DOHH2 (cell line): Measurements from ENCODE around the gene KCNQ1.

Experiments
- H3F3A ChIP-seq: fragments of 200-600 bp; sonication (generic), shearing (Covaris generic); 2 replicates; pipeline ENCODE4 v1.6.0; 2016; ENCODE audit warnings: antibody characterized with exemption, mild to moderate bottlenecking; ENCODE audit not compliant: control insufficient read depth, insufficient read depth
- H3K27ac ChIP-seq: fragments of 200-600 bp; sonication (generic); 2 replicates; pipeline ENCODE4 v1.5.1; 2014; ENCODE audit warnings: low read depth, mild to moderate bottlenecking, low read length, moderate library complexity
- H3K27me3 ChIP-seq: fragments of 200-600 bp; sonication (generic); 2 replicates; pipeline ENCODE4 v1.6.1; 2014; ENCODE audit warnings: mild to moderate bottlenecking, low read length, mixed read lengths; ENCODE audit not compliant: control insufficient read depth
- H3K36me3 ChIP-seq: fragments of 200-600 bp; sonication (generic); 2 replicates; pipeline ENCODE4 v1.6.1; 2014; ENCODE audit warnings: mild to moderate bottlenecking, low read length, moderate library complexity, mixed read lengths; ENCODE audit not compliant: control insufficient read depth
- H3K4me1 ChIP-seq: fragments of 200-600 bp; sonication (generic); 2 replicates; pipeline ENCODE4 v1.6.1; 2014; ENCODE audit warnings: mild to moderate bottlenecking, low read length, mixed read lengths; ENCODE audit not compliant: control insufficient read depth
- H3K4me2 ChIP-seq: fragments of 200-600 bp; sonication (generic); 2 replicates; pipeline ENCODE4 v1.6.0; 2014; ENCODE audit warnings: mild to moderate bottlenecking, low read length, moderate library complexity
- H3K4me3 ChIP-seq: fragments of 200-600 bp; sonication (generic); 2 replicates; pipeline ENCODE4 v1.5.1; 2014; ENCODE audit warnings: mild to moderate bottlenecking, low read length, mixed read lengths
- H3K79me2 ChIP-seq: fragments of 200-600 bp; sonication (generic); 2 replicates; pipeline ENCODE4 v1.6.1; 2014; ENCODE audit warnings: mild to moderate bottlenecking, low read length, mixed read lengths; ENCODE audit not compliant: control insufficient read depth
- H3K9me2 ChIP-seq: fragments of 200-600 bp; sonication (generic); replicated peaks from 2 replicates; pipeline ENCODE4 v1.6.1; 2014; ENCODE audit warnings: mild to moderate bottlenecking, low read length, mixed read lengths; ENCODE audit not compliant: control insufficient read depth
- H3K9me3 ChIP-seq: fragments of 200-600 bp; sonication (generic); 2 replicates; pipeline ENCODE4 v1.6.1; 2014; ENCODE audit warnings: antibody characterized with exemption, low read length, mixed read lengths; ENCODE audit not compliant: control insufficient read depth, insufficient read depth
- H4K20me1 ChIP-seq: fragments of 200-600 bp; sonication (generic); 2 replicates; pipeline ENCODE4 v1.6.0; 2014; ENCODE audit warnings: low read depth, mild to moderate bottlenecking, antibody characterized with exemption, low read length, moderate library complexity; ENCODE audit not compliant: control insufficient read depth, insufficient read depth
- EZH2phosphoT487 ChIP-seq: fragments of 200-600 bp; sonication (generic); IDR thresholded peaks from 2 replicates; pipeline ENCODE4 v1.6.1; 2017; ENCODE audit warnings: borderline replicate concordance, mild to moderate bottlenecking, antibody characterized with exemption, low read length, moderate library complexity, mixed read lengths
- TF ChIP-seq, protein P1 (sequence below): fragments of 200-600 bp; sonication (generic); IDR thresholded peaks from one replicate; pipeline ENCODE4 v1.5.1; 2014; ENCODE audit warnings: antibody characterized with exemption, mild to moderate bottlenecking, low read depth, low read length; ENCODE audit not compliant: poor library complexity, severe bottlenecking

Gene KCNQ1

DNA sequence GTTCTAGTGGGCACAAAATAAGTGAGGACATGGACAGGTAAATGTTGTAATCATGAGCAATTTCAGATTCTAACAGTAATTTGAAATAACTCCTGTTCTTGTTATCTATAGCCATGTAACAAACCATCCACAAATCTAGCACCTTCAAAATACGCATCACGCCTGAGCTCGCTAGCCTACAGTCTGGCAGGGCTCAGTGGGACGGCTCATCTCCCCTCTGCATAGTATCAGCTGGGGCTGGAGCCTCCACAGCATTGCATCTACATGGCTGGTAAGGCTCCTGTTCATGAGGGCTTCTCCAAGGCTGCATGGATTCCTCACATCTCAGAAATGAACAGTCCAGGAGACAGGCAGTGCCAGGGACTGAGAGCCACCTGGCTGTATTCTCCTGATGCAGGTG lies 112.6 kb downstream of the KCNQ1 start:
- H3K4me2 ChIP-seq: no peak overlapping the region
- no peak overlapping the region for H3K4me3 ChIP-seq
- no peaks in the 10 kb centered on the region for H3K9me3 ChIP-seq
- H3K9me2 ChIP-seq: no peaks in the 10 kb centered on the region
- no peak overlapping the region for H3K27ac ChIP-seq
- no peaks in the 10 kb centered on the region for H3F3A ChIP-seq
- no peaks in the 10 kb centered on the region for H3K36me3 ChIP-seq
- no peaks in the 10 kb centered on the region for H4K20me1 ChIP-seq
- TF ChIP-seq, protein P1, sequence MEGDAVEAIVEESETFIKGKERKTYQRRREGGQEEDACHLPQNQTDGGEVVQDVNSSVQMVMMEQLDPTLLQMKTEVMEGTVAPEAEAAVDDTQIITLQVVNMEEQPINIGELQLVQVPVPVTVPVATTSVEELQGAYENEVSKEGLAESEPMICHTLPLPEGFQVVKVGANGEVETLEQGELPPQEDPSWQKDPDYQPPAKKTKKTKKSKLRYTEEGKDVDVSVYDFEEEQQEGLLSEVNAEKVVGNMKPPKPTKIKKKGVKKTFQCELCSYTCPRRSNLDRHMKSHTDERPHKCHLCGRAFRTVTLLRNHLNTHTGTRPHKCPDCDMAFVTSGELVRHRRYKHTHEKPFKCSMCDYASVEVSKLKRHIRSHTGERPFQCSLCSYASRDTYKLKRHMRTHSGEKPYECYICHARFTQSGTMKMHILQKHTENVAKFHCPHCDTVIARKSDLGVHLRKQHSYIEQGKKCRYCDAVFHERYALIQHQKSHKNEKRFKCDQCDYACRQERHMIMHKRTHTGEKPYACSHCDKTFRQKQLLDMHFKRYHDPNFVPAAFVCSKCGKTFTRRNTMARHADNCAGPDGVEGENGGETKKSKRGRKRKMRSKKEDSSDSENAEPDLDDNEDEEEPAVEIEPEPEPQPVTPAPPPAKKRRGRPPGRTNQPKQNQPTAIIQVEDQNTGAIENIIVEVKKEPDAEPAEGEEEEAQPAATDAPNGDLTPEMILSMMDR: no peak
- TF ChIP-seq EZH2phosphoT487: no peak
- H3K4me1 ChIP-seq: no peaks in the 10 kb centered on the region
- no peaks in the 10 kb centered on the region for H3K79me2 ChIP-seq
- H3K27me3 ChIP-seq: no peaks in the 10 kb centered on the region

DNA sequence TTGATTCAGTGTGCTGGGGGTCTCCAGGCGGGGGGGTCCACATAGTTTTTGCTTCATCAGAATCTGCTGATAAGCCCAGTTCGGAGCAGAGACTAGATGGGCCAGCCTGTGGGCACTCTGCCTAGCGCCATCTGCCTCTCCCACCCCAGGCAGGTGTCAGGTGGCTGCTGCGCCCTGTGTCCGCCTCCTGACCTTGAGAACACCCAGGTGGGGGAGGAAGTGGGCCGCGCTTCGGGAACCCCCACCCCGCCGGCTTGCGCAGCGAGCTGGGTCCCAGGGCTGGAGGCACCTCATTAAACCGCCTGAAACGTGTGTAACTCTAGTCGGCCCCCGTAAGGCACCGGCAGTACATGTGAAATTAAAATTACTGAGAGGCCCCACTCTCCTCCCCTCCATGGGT lies 113.6 kb downstream of the KCNQ1 start:
- Histone ChIP-seq H3K9me2 (no peaks in the 10 kb centered on the region), H3K27me3 (no peaks in the 10 kb centered on the region), H3K4me1 (no peaks in the 10 kb centered on the region)

DNA sequence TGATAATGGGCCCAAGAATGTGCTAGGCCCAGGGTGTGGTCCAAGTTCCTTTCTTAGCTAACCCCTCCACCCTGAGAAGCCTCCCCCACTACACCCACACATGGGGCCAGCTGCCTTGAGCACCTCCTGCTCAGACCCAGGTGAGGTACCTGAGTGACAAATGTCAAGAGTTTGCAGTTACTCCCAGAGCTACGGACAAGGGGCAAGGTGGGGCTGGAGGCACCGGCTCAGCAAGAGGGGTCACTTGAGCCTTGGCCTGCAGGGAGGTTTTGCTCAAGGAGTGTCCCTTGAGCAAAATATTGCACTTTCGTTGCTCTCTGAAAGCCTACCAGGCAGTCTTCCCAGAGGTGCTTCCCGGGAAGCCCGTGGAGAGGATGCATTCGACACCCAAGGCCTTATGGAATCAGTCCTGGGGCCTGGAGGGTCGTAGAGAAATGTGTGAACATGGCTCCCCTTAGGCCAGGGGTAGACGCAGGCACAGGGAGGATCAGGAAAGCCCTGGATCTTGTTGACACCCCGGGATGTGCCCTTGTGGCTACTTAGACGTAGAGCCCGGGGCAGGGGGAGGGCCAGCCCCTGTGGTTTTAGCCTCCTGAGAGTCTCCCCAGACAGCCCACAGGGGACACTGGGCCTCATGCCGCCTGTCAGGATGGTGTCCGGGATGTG lies 114.2 kb downstream of the KCNQ1 start:
- Histone ChIP-seq H3K4me3 (no peak overlapping the region), H3K36me3 (no peaks in the 10 kb centered on the region), H4K20me1 (no peaks in the 10 kb centered on the region), H3K4me1 (no peaks in the 10 kb centered on the region), H3K9me2 (no peaks in the 10 kb centered on the region), H3K79me2 (no peaks in the 10 kb centered on the region), H3K4me2 (no peak overlapping the region), H3K27ac (no peak overlapping the region), H3F3A (no peaks in the 10 kb centered on the region), H3K9me3 (no peaks in the 10 kb centered on the region), H3K27me3 (no peaks in the 10 kb centered on the region)
- no peak for TF ChIP-seq EZH2phosphoT487
- TF ChIP-seq, protein P1: no peak

More for the DNA sequence above, 113.6 kb downstream of the KCNQ1 start:
- no peaks in the 10 kb centered on the region for H3F3A ChIP-seq
- no peak overlapping the region for H3K27ac ChIP-seq
- H4K20me1 ChIP-seq: no peaks in the 10 kb centered on the region
- no peak for TF ChIP-seq EZH2phosphoT487
- TF ChIP-seq, protein P1: no peak
- H3K4me3 ChIP-seq: no peak overlapping the region
- H3K9me3 ChIP-seq: no peaks in the 10 kb centered on the region
- no peaks in the 10 kb centered on the region for H3K36me3 ChIP-seq
- no peaks in the 10 kb centered on the region for H3K79me2 ChIP-seq
- no peak overlapping the region for H3K4me2 ChIP-seq
